Activated B cell treated with CpG ODN at 0.5 μM for 24 hours (primary cell): ENCODE data around the gene GINS2. TPM values are rescaled to one million over a fixed set of nuclear protein-coding genes. Genes with fewer than 3 reads are reported as not detected.

Experiments used
- ATAC-seq: fragments of 200-7000 bp; cut with Tn5 transposase; one replicate; pipeline ENCODE4 v1.10.0; 2021; ENCODE audit warnings: low read depth, mild to moderate bottlenecking, moderate library complexity
- CTCF ChIA-PET: fragments of 350-600 bp; sonication (Branson Sonifier 250); formaldehyde crosslinking; loops from one replicate; lab custom pipeline; 2021; ENCODE audit warnings: antibody characterized with exemption; lab: Charles Lee
- POLR2A ChIA-PET: fragments of 350-600 bp; sonication (Branson Sonifier 250); formaldehyde crosslinking; loops from one replicate; lab custom pipeline; 2021; ENCODE audit warnings: antibody characterized with exemption; lab: Charles Lee
- DNase-seq: peaks from one replicate; pipeline ENCODE4 v3.0.0; 2022
- H3K27ac Mint-ChIP-seq: one replicate; pipeline ENCODE4 v1.8.0; 2020; ENCODE audit warnings: mixed read lengths
- H3K27me3 Mint-ChIP-seq: one replicate; pipeline ENCODE4 v1.8.0; 2021; ENCODE audit warnings: mixed read lengths
- H3K36me3 Mint-ChIP-seq: one replicate; pipeline ENCODE4 v1.8.0; 2021; ENCODE audit warnings: low read depth, mixed read lengths
- H3K4me1 Mint-ChIP-seq: one replicate; pipeline ENCODE4 v1.8.0; 2021; ENCODE audit warnings: mixed read lengths
- H3K4me3 Mint-ChIP-seq: one replicate; pipeline ENCODE4 v1.8.0; 2020; ENCODE audit warnings: mild to moderate bottlenecking, mixed read lengths
- H3K9me3 Mint-ChIP-seq: one replicate; pipeline ENCODE4 v1.8.0; 2020; ENCODE audit warnings: mixed read lengths
- CTCF ChIP-seq: fragments of 200-600 bp; IDR thresholded peaks from one replicate; pipeline ENCODE4 v1.8.0; 2022; ENCODE audit warnings: antibody characterized with exemption, mild to moderate bottlenecking
- intact Hi-C: fragments of 100-400 bp; cut with micrococcal nuclease; formaldehyde crosslinking; loops from one replicate; pipeline ENCODE4 v1.15.1; 2024
- total RNA-seq: library from RNA; stranded (reverse); gene quantifications from 2 replicates; pipeline ENCODE4 v1.2.3, GENCODE V29; 2022

GINS2 gene
- total RNA-seq, 1 donor from 2014 or later: 6.0 TPM

GRCh38 chr16:85697431-85697830, 8.7 kb upstream of the GINS2 start:
- H3K4me3 Mint-ChIP-seq: no peak overlapping the region
- ChIA-PET CTCF (interaction anchor here (1.9 kb wide), 1 partner anchor 20 kb away, joined by 4 read pairs; no protein-coding TSS in a partner anchor), POLR2A (no interaction called here)
- no peaks in the 10 kb centered on the region for H3K4me1 Mint-ChIP-seq
- TF ChIP-seq CTCF: no peak
- H3K27ac Mint-ChIP-seq: no peak overlapping the region
- DNase-seq (no peak), ATAC-seq (no peak)
- no peaks in the 10 kb centered on the region for H3K9me3 Mint-ChIP-seq
- H3K36me3 Mint-ChIP-seq: no peaks in the 10 kb centered on the region
- intact Hi-C loops: no loop called here
- H3K27me3 Mint-ChIP-seq: no peaks in the 10 kb centered on the region

- Mint-ChIP-seq H3K4me1 (no peaks in the 10 kb centered on the region), H3K9me3 (no peaks in the 10 kb centered on the region), H3K36me3 (no peaks in the 10 kb centered on the region), H3K4me3 (no peak overlapping the region), H3K27me3 (no peaks in the 10 kb centered on the region), H3K27ac (no peak overlapping the region)
- ATAC-seq (no peak), DNase-seq (no peak)
- POLR2A ChIA-PET: no interaction called here
- CTCF ChIA-PET: no interaction called here
- no peak for TF ChIP-seq CTCF
- intact Hi-C loops: no loop called here
Measured at GRCh38 chr16:85696781-85697180, 8.0 kb upstream of the GINS2 start.

GRCh38 chr16:85695196-85696128, 6.7 kb upstream of the GINS2 start:
- H3K4me1 Mint-ChIP-seq: no peaks in the 10 kb centered on the region
- H3K4me3 Mint-ChIP-seq: no peak overlapping the region
- ChIA-PET POLR2A (no interaction called here), CTCF (no interaction called here)
- DNase-seq (no peak), ATAC-seq (no peak)
- no peaks in the 10 kb centered on the region for H3K27me3 Mint-ChIP-seq
- H3K27ac Mint-ChIP-seq: no peak overlapping the region
- H3K9me3 Mint-ChIP-seq: no peaks in the 10 kb centered on the region
- TF ChIP-seq CTCF: no peak
- intact Hi-C loops: no loop called here
- no peaks in the 10 kb centered on the region for H3K36me3 Mint-ChIP-seq

- CTCF ChIA-PET: no interaction called here
- peaks cover 19% of the 10 kb centered on the region for H3K4me1 Mint-ChIP-seq
- no peak for TF ChIP-seq CTCF
Measured at GRCh38 chr16:85690469-85691064, 1.8 kb upstream of the GINS2 start.

GRCh38 chr16:85689950-85690320, 1.2 kb upstream of the GINS2 start:
- POLR2A ChIA-PET: interaction anchor here (0.8 to 1.5 kb wide), 2 partner anchors 10 to 13 kb away, joined by 3 read pairs; no protein-coding TSS in a partner anchor
- DNase-seq (no peak), ATAC-seq (no peak)
- Mint-ChIP-seq H3K36me3 (no peaks in the 10 kb centered on the region), H3K27ac (no peak overlapping the region), H3K9me3 (no peaks in the 10 kb centered on the region), H3K4me3 (no peak overlapping the region), H3K27me3 (no peaks in the 10 kb centered on the region), H3K4me1 (peaks cover 24% of the 10 kb centered on the region)
- CTCF ChIA-PET: no interaction called here
- intact Hi-C loops: loop anchor here (1.0 to 5.0 kb wide), 7 partner anchors 10 to 1627 kb away; partner anchors contain the start of genes C16orf95, COX4I1, EMC8 and GSE1
- no peak for TF ChIP-seq CTCF

More at GRCh38 chr16:85690469-85691064, 1.8 kb upstream of the GINS2 start:
- ATAC-seq (no peak), DNase-seq (no peak)
- Mint-ChIP-seq H3K36me3 (no peaks in the 10 kb centered on the region), H3K27me3 (no peaks in the 10 kb centered on the region), H3K9me3 (no peaks in the 10 kb centered on the region), H3K27ac (no peak overlapping the region), H3K4me3 (no peak overlapping the region)
- intact Hi-C loops: no loop called here
- POLR2A ChIA-PET: interaction anchor here (1.5 kb wide), 1 partner anchor 10 kb away, joined by 3 read pairs; no protein-coding TSS in a partner anchor
